Mesenchymal stem cell (in vitro differentiated cells and primary cell): ENCODE data around the gene HIGD1C.

Source experiments
- DNase-seq: peaks from one replicate; pipeline ENCODE4 v3.0.0-alpha.2; 2013
- H2AFZ ChIP-seq: one replicate; pipeline ENCODE4 v1.6.1; 2013; ENCODE audit warnings: low read depth, mild to moderate bottlenecking, control low read depth, inconsistent platforms, low read length, moderate library complexity
- H2AK5ac ChIP-seq: 2 replicates; pipeline ENCODE4 v1.6.1; 2013; ENCODE audit warnings: low read length, moderate library complexity, mild to moderate bottlenecking, inconsistent platforms; ENCODE audit not compliant: severe bottlenecking
- H2BK120ac ChIP-seq: one replicate; pipeline ENCODE4 v1.6.1; 2013; ENCODE audit warnings: low read depth, mild to moderate bottlenecking, inconsistent platforms, low read length, moderate library complexity
- H2BK12ac ChIP-seq, 2 experiments: one replicate each; pipeline ENCODE4 v1.6.1; 2013; ENCODE audit warnings: inconsistent platforms in 2 of 2, low read length in 2 of 2, mild to moderate bottlenecking in 2 of 2, moderate library complexity in 2 of 2, control low read depth in 1 of 2
- H2BK15ac ChIP-seq: one replicate; pipeline ENCODE4 v1.6.1; 2013; ENCODE audit warnings: mild to moderate bottlenecking, low read depth, inconsistent platforms; ENCODE audit not compliant: poor library complexity, severe bottlenecking
- H2BK5ac ChIP-seq: 2 replicates; pipeline ENCODE4 v1.6.1; 2013; ENCODE audit warnings: low read depth, mild to moderate bottlenecking, low read length, control low read depth, inconsistent platforms; ENCODE audit not compliant: poor library complexity, severe bottlenecking
- H3K14ac ChIP-seq, 2 experiments: one replicate each; pipeline ENCODE4 v1.6.1; 2013; ENCODE audit warnings: inconsistent platforms in 2 of 2, low read length in 2 of 2, control low read depth in 1 of 2, mild to moderate bottlenecking in 1 of 2, moderate library complexity in 1 of 2
- H3K18ac ChIP-seq, 2 experiments: one replicate each; pipeline ENCODE4 v1.6.1; 2013; ENCODE audit warnings: inconsistent platforms in 2 of 2, low read length in 2 of 2, control low read depth in 1 of 2, low read depth in 1 of 2, mild to moderate bottlenecking in 1 of 2
- H3K23ac ChIP-seq, 2 experiments: one replicate each; pipeline ENCODE4 v1.6.1; 2013; ENCODE audit warnings: inconsistent platforms in 2 of 2, low read length in 2 of 2, mild to moderate bottlenecking in 2 of 2, moderate library complexity in 2 of 2, control low read depth in 1 of 2
- H3K27ac ChIP-seq: 2 replicates; pipeline ENCODE4 v1.5.1; 2013; ENCODE audit warnings: mild to moderate bottlenecking, moderate library complexity, low read length, control low read depth, inconsistent platforms; ENCODE audit not compliant: poor library complexity, severe bottlenecking
- H3K27me3 ChIP-seq, 2 experiments: 2 replicates each; pipeline versions ENCODE4 v1.6.1 to v1.7.0; 2013; ENCODE audit warnings: low read length in 2 of 2, mild to moderate bottlenecking in 2 of 2, moderate library complexity in 2 of 2, control low read depth in 1 of 2, inconsistent platforms in 1 of 2; ENCODE audit not compliant: control insufficient read depth in 1 of 2, insufficient read depth in 1 of 2
- H3K36me3 ChIP-seq, 2 experiments: 2 replicates each; pipeline versions ENCODE4 v1.6.1 to v1.7.0; 2013; ENCODE audit warnings: low read length in 2 of 2, control low read depth in 1 of 2, inconsistent platforms in 1 of 2, low read depth in 1 of 2, mild to moderate bottlenecking in 1 of 2; ENCODE audit not compliant: insufficient read depth in 2 of 2, control insufficient read depth in 1 of 2
- H3K4ac ChIP-seq, 2 experiments: one replicate each; pipeline ENCODE4 v1.6.1; 2013; ENCODE audit warnings: inconsistent platforms in 2 of 2, low read length in 2 of 2, mild to moderate bottlenecking in 2 of 2, moderate library complexity in 2 of 2, control low read depth in 1 of 2, low read depth in 1 of 2
- H3K4me1 ChIP-seq: 2 replicates; pipeline ENCODE4 v1.6.1; 2013; ENCODE audit warnings: low read depth, low read length, control low read depth; ENCODE audit not compliant: control insufficient read depth, insufficient read depth
- H3K4me2 ChIP-seq: 2 replicates; pipeline ENCODE4 v1.6.1; 2013; ENCODE audit warnings: low read length, mild to moderate bottlenecking, inconsistent platforms; ENCODE audit not compliant: poor library complexity, severe bottlenecking
- H3K4me3 ChIP-seq, 2 experiments: 2 replicates each; pipeline versions ENCODE4 v1.5.1 to v1.7.0; 2013; ENCODE audit warnings: low read length in 2 of 2, mild to moderate bottlenecking in 2 of 2, control low read depth in 1 of 2, low read depth in 1 of 2; ENCODE audit not compliant: insufficient read depth in 1 of 2
- H3K79me1 ChIP-seq: replicated peaks from 2 replicates; pipeline ENCODE4 v1.6.1; 2013; ENCODE audit warnings: mild to moderate bottlenecking, control low read depth, low read length, inconsistent platforms; ENCODE audit not compliant: poor library complexity, severe bottlenecking
- H3K9ac ChIP-seq: 2 replicates; pipeline ENCODE4 v1.7.0; 2013; ENCODE audit warnings: mild to moderate bottlenecking, low read length, moderate library complexity
- H3K9me3 ChIP-seq: 2 replicates; pipeline ENCODE4 v1.7.0; 2013; ENCODE audit warnings: mild to moderate bottlenecking, low read length; ENCODE audit not compliant: control insufficient read depth
- H4K8ac ChIP-seq: one replicate; pipeline ENCODE4 v1.6.1; 2013; ENCODE audit warnings: inconsistent platforms, mild to moderate bottlenecking, low read length, moderate library complexity
- H4K91ac ChIP-seq: one replicate; pipeline ENCODE4 v1.6.1; 2013; ENCODE audit warnings: mild to moderate bottlenecking, low read length, inconsistent platforms
- WGBS: methylation state at CpG from one replicate; pipeline ENCODE4 v1.1.7; 2013; ENCODE audit warnings: mixed read lengths; 5-methylcytosine and 5-hydroxymethylcytosine counted together

Gene HIGD1C

DNA sequence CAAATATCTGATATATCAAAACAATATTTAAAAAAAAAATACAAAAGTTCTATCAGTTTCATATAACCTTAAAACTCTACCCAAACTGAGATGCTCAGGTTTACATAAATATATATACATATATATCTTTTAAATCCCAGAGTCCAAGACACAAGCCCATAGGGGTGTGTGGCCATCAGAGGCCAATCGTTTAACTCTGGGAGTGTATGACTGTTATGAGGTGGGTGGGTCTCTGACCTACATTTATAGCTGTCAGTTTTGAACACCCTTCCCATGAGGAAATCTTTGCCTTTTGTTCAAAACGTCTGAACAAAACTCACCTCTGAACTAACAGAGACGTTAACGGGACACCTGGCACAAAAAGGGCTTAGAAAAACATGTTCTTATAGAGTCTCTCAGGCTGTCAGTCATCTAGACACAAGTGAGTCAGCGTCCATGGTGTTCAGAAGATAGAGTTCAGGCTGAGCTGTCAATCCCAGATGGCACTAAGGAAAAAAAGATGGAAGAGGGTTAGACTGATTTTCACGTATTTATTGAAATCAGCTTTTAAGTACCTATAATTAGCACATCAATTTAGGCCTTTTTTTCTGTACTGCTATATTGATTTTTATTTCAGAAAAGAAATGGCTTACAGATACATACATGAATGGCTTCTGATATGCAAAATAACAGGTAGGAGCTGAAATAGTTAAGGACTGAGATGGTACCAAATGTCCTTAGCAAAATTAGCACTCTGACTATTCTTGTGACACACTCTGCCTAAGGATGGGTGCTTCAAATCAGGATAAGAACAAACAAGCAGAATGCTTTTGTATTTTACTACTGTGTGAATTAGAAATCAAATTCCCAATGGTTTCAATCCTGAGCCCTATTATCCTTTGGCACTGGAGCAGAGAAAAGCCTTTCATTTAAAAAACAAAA lies 29.2 kb downstream of the HIGD1C start:
- Histone ChIP-seq H3K14ac (no peak overlapping the region), H3K18ac (no peak overlapping the region), H3K27ac (no peak overlapping the region), H2BK120ac (no peak overlapping the region), H3K4me2 (no peak overlapping the region), H4K91ac (no peak overlapping the region), H3K79me1 (no peaks in the 10 kb centered on the region), H3K4me1 (no peaks in the 10 kb centered on the region), H2AK5ac (no peak overlapping the region), H3K9ac (no peak overlapping the region), H3K4ac (no peak overlapping the region), H3K23ac (no peak overlapping the region), H3K36me3 (peaks cover 0 to 29% of the 10 kb centered on the region in 2 experiments), H3K9me3 (no peaks in the 10 kb centered on the region), H2BK5ac (no peak overlapping the region), H2BK12ac (no peak overlapping the region), H4K8ac (no peak overlapping the region), H2BK15ac (no peak overlapping the region), H3K27me3 (no peaks in the 10 kb centered on the region), H2AFZ (no peak overlapping the region), H3K4me3 (no peak overlapping the region)
- DNase-seq, result no peak
- WGBS, result 92% methylated on average over 4 of the region's 6 CpGs

DNA sequence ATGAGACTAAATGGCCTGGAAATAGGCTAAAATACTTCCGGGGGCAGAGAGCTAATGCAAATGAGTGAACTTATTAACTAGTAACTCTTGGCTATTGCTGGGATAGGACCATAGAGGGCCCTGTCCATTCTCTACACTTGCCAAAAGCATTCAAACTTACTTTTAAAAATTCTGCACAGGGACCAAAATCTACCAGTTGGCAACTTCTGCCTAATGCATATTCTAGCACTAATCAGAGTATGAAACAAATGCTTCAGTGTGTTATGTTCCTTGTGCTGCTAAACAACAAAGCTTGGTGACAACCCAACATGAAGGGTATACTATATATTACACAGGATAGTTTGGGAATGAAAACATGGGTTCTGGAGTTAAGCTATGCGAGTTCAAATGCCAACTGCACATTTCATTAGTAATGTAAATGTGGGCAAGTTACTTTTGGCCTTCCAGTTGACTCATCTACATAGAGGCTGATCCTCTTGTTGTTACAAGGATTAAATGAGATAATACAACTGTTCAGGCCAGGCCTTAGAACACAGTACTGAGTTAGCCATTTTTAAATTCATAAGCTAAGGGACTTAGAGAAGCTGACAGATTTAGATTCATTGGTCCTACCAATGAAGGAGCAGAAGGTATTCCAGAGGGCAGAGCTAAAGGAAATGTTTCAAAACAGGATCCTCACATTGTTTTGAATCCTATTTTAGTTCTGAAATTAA lies 32.4 kb downstream of the HIGD1C start:
- Histone ChIP-seq H3K4me2 (no peak overlapping the region), H3K23ac (no peak overlapping the region), H2AFZ (no peak overlapping the region), H3K14ac (no peak overlapping the region), H3K79me1 (no peaks in the 10 kb centered on the region), H3K4me1 (no peaks in the 10 kb centered on the region), H3K27ac (no peak overlapping the region), H3K27me3 (no peaks in the 10 kb centered on the region), H3K4me3 (peak overlapping the region in 1 of 2 experiments; percentile 6), H3K36me3 (peaks cover 5 to 29% of the 10 kb centered on the region in 2 experiments), H3K18ac (peak overlapping the region in 1 of 2 experiments; percentile 41), H2BK12ac (peak overlapping the region in 1 of 2 experiments; percentile 24), H2AK5ac (no peak overlapping the region), H3K9me3 (no peaks in the 10 kb centered on the region), H3K9ac (peak overlapping the region; percentile 89), H2BK5ac (no peak overlapping the region), H4K91ac (no peak overlapping the region), H2BK120ac (no peak overlapping the region), H3K4ac (peak overlapping the region in 1 of 2 experiments; percentile 73), H2BK15ac (no peak overlapping the region), H4K8ac (no peak overlapping the region)
- 50% methylated on average over 2 of the region's 2 CpGs for WGBS
- DNase-seq, result peak; percentile 60

- H3K23ac ChIP-seq, result no peak overlapping the region
- peak overlapping the region in 1 of 2 experiments; percentile 6 for H3K4me3 ChIP-seq
- H2AFZ ChIP-seq, result no peak overlapping the region
- H3K14ac ChIP-seq, result no peak overlapping the region
- no peak overlapping the region for H2BK5ac ChIP-seq
- no peak overlapping the region for H2BK12ac ChIP-seq
- H4K8ac ChIP-seq, result no peak overlapping the region
- no peaks in the 10 kb centered on the region for H3K79me1 ChIP-seq
- no peak overlapping the region for H2BK120ac ChIP-seq
- H3K36me3 ChIP-seq, result peaks cover 7 to 29% of the 10 kb centered on the region in 2 experiments
- DNase-seq, result peak; percentile 92
- no peak overlapping the region for H3K4me2 ChIP-seq
- no peak overlapping the region for H2BK15ac ChIP-seq
- no peak overlapping the region for H3K18ac ChIP-seq
- no peak overlapping the region for H3K27ac ChIP-seq
- H3K4ac ChIP-seq, result no peak overlapping the region
- no peak overlapping the region for H4K91ac ChIP-seq
- no peaks in the 10 kb centered on the region for H3K9me3 ChIP-seq
- H3K9ac ChIP-seq, result peak overlapping the region; percentile 89
- H3K27me3 ChIP-seq, result no peaks in the 10 kb centered on the region
- no peaks in the 10 kb centered on the region for H3K4me1 ChIP-seq
- no peak overlapping the region for H2AK5ac ChIP-seq
Measured at GRCh38 chr12:50985322-50985721, 33.0 kb downstream of the HIGD1C start.
